Stimulated activated CD8-positive, alpha-beta memory T cell treated with anti-CD3 and anti-CD28 coated beads, Interleukin-4, amount 100 ng/mL, for 1 hour (primary cell): ENCODE data around the gene SOX30.
"Not testable (repeated sequence)": the region's sequence is repeated elsewhere in the genome, so short reads cannot be mapped to it uniquely, and the experiment has no call there.

ENCODE experiments used
- DNase-seq, 2 donors: peaks; one replicate each; pipeline ENCODE4 v3.0.0-alpha.2; 2020; ENCODE audit warnings: low read depth in 2 of 2, low spot score in 1 of 2

SOX30 gene

GRCh38 chr5:157652377-157652692 is at the start of gene SOX30:
Gene SOX30 (minus strand): TSS chr5:157652438. CDS start chr5:157652078, 360 bp downstream.
- no peak for DNase-seq

GRCh38 chr5:157698674-157699073 is 46.4 kb upstream of the SOX30 start:
- DNase-seq: not testable (repeated sequence)

DNA sequence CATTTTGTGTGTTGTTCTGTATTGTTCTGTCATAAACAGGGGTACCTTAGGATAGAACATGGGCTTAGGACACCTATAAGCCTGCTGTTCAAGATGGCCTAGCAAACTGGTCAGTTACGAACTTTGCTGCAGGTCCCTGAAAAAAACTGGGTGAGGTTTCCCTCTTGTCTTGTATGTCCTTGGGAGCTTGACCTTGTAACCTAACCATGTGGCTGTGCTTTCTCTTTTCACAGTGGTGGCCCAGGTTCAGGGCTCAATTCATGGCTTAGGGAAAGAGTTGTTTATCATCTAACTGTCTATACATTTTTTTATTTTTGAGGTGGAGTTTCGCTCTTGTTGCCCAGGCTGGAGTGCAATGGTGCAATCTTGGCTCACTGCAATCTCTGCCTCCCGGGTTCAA is 43.9 kb upstream of the SOX30 start:
- DNase-seq: not testable (repeated sequence)

DNA sequence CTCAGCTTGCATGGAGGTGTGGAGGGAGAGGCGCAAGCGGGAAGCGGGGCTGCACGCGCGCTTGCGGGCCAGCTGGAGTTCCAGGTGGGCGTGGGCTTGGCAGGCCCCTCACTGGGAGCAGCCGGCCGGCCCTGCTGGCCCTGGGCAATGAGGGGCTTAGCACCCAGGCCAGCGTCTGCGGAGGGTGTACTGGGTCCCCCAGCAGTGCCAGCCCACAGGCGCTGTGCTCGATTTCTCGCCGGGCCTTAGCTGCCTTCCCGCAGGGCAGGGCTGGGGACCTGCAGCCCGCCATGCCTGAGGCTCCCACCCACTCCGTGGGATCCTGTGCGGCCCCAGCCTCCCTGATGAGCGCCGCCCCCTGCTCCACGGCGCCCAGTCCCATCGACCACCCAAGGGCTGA is 41.6 kb upstream of the SOX30 start:
- DNase-seq: not testable (repeated sequence)

GRCh38 chr5:157690690-157691433 is 38.6 kb upstream of the SOX30 start:
- no peak for DNase-seq

DNA sequence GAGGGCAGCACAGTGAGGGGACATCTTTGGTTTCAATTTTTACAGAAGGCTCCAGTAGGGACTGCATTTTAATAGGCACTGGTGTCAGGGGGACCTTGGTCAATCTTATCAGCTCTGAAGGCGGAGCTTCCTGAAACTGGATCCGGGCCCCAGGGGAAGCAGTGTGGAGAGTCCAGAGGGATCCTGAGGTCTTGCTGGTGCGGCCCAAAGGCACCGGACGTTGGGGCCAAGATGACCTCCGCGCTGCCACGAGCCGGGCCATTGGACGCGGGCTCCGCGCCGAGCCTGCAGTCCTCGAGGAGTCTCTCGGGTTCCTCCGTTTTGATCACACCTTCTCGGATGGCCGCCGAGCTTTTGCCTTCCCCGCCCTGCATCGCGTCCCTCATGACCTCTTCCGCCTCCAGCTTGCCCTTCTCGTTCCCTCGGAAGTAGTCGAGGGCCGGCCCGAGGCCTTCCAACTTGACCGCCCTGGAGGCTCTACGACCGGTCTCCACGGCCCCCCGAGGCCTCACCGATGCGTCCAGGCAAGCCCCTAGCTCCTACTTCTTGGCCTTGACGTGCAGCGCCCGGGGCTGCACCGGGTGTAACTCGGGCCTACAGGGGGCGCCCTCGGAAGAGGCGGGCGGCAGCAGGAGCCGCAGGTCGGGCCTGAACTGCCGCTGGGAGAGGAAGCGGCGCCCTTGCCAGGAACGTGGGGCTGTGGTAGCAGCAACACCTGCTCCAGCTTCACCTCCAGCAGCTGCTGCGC is 37.9 kb upstream of the SOX30 start:
- no peak for DNase-seq

DNA sequence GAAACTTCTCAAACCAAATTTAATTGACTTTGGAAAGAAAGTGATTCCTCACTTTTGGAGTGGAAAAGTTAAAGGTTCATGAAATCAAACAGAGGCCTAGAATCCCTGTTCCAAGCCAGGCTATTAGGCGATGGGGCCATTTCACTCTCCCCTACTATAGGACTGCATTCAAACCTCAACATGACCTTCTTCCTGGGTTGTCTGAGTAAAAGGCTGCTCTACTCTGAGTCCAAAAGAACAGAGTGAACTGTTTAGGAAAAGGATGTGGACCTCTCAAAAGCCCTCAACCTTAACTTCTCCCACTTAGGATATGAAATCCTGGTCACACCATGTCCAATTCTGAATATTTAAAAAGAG is 34.9 kb upstream of the SOX30 start:
- DNase-seq: no peak

DNA sequence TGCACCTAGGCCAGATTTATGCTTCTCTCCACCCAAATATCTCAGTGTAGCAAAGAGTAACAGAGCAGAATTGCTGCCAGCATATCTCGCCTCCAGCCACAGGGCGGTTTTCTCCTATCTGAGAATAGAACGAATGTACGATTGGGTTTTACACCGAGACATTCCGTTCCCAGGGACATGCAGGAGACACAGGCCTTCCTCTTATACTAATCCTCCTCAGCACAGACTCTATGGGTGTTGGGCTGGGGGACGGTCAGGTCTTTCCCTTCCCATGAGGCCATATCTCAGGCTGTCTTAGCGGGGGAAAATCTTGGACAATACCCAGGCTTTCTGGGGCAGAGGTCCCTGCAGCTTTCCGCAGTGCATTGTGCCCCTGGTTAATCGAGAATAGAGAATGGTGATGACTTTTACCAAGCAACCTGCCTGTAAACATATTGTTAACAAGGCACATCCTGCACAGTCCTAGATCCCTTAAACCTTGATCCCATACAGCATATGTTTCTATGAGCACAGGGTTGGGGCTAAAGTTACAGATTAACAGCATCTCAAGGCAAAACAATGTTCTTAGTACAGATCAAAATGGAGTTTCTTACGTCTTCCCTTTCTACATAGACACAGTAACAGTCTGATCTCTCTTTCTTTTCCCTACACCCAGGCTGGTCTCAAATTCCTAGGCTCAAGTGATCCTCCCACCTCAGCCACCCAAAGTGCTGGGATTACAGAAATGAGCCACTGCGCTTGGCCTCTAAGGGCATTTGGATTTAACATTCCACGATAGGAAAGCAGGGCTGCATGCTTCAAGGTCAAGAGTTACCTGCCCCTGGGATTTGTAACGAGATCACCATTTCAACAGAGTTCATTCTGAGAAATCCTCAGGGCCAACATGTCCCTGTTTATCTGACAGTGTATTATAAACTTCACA is 34.3 kb upstream of the SOX30 start:
- DNase-seq: not testable (repeated sequence)

- no peak for DNase-seq
These were observed 30.0 kb upstream of the SOX30 start for GRCh38 chr5:157682257-157682656.

GRCh38 chr5:157681048-157681447 is 28.8 kb upstream of the SOX30 start:
- DNase-seq: no peak

GRCh38 chr5:157680239-157680638 is 28.0 kb upstream of the SOX30 start:
- no peak for DNase-seq

- no peak for DNase-seq
These were observed 27.6 kb upstream of the SOX30 start for GRCh38 chr5:157679801-157680200.

DNA sequence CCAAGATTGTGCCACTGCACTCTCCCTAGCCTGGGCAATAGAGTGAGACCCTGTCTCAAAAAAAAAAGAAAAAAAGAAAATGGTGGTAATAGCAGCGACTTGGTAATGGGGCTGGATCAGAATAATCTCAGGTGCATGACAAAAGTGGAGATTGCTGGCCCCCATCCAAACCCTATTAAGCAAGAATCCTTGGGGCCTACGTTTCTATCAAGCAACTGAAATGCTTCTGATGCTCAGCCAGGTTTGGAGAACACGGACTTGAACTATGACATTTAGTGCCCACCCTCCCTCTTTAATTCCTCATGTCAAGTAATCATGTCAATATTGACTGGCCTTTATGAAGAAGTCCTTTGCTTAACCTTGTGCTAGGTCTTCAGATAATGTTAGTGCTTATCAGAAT is 25.7 kb upstream of the SOX30 start:
- DNase-seq: no peak

DNA sequence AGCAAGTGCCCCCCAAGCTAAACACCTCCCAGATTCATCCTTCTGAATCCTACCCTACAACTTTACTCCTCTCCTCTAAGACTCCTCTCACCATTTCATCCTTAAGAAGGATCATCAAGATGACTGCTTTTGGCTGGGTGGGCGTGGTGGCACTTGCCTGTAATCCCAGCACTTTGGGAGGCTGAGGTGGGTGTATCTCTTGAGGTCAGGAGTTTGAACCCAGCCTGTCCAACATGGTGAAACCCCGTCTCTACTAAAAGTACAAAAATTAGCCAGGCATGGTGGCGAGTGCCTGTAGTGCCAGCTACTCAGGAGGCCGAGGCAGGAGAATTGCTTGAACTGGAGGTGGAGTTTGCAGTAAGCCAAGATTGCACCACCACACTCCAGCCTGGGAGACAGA is 22.1 kb upstream of the SOX30 start:
- DNase-seq: not testable (repeated sequence)

GRCh38 chr5:157672976-157673375 is 20.7 kb upstream of the SOX30 start:
- no peak for DNase-seq

DNA sequence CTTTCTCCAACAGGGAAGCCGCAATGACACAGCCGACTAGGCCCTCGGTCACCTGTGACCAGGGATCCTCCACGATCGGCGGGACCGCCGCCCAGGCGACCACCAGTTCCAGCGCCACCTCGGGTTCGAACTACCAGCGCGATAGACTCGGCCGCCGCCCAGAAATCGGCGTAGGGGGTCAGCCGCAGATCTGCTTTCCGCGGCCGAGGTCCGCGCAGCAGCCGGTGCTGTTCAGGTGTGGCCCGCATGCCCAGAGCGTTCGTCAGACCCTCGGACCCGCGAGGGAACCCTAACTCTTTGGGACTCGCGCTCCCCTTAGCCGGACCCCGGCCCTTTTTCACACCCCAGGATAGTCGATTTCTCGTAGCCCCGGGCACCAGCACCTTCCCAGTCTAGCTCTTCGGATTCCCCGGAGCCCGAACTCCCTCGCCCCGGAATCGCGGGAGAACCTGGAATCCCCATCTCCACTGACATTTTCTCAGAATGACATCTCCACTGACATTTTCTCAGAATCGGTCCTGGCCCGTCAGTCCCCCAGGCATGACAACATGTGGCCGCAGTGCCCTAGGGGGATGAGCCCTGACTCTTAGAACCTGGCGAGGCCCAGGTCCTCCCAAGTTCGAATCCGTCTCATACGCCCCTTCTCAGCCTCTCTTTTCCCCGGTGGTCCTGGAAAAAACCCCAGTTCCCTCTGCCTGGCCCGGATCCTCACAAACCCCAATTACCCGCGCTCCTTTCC is 19.5 kb upstream of the SOX30 start:
- no peak for DNase-seq

- DNase-seq: no peak
These were observed 18.7 kb upstream of the SOX30 start, which contains the start of gene C5orf52 for GRCh38 chr5:157670662-157671591. Gene C5orf52 (plus strand): TSS chr5:157671533. CDS start chr5:157671615, 82 bp downstream.

DNA sequence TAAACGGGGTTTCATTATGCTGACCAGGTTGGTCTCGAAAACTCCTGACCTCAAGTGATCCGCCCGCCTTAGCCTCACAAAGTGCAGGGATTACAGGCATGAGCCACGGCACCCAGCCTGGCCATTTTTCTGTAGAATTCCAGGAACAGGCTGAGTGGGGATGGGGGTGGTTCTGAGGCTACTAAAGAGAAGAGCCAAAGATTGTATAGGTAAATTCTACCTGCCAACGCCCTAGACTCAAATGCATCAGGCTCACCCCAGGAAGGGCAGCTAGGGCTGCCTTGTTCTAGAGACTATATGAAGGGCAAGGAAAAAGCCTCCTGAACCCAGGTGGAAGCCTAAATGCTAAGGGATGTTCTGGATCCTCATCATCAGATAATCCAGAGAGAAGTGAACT is 17.5 kb upstream of the SOX30 start:
- no peak for DNase-seq

GRCh38 chr5:157668356-157668755 is 16.1 kb upstream of the SOX30 start:
- no peak for DNase-seq
